Thymus (tissue), 14 donors: ENCODE data around the gene USP12. TPM values are rescaled to one million over a fixed set of nuclear protein-coding genes. Genes with fewer than 3 reads are reported as not detected.
"Not testable (repeated sequence)": the region's sequence is repeated elsewhere in the genome, so short reads cannot be mapped to it uniquely, and the experiment has no call there.

ENCODE experiments used
- DNase-seq, 9 donors: peaks; one replicate each; pipeline ENCODE4 v3.0.0-alpha.2; 2013; ENCODE audit warnings: low spot score in 9 of 9, low read depth in 6 of 9, missing footprints in 1 of 9
- H3K27ac ChIP-seq, 2 donors: one replicate each; pipeline ENCODE4 v1.5.1; 2013; ENCODE audit warnings: control low read depth in 1 of 2, low read depth in 1 of 2, low read length in 1 of 2, mild to moderate bottlenecking in 1 of 2, moderate library complexity in 1 of 2
- H3K27me3 ChIP-seq, 2 donors: one replicate each; pipeline ENCODE4 v1.5.1; 2013; ENCODE audit warnings: low read length in 1 of 2; ENCODE audit not compliant: control insufficient read depth in 2 of 2, insufficient read depth in 1 of 2
- H3K36me3 ChIP-seq, 2 donors: one replicate each; pipeline ENCODE4 v1.5.1; 2013; ENCODE audit warnings: low read length in 1 of 2, mild to moderate bottlenecking in 1 of 2, moderate library complexity in 1 of 2; ENCODE audit not compliant: control insufficient read depth in 2 of 2, insufficient read depth in 2 of 2
- H3K4me1 ChIP-seq, 2 donors: one replicate each; pipeline ENCODE4 v1.5.1; 2013; ENCODE audit warnings: low read length in 2 of 2; ENCODE audit not compliant: control insufficient read depth in 2 of 2, insufficient read depth in 2 of 2
- H3K4me3 ChIP-seq, 2 donors: one replicate each; pipeline ENCODE4 v1.5.1; 2013; ENCODE audit warnings: low read length in 2 of 2, control low read depth in 1 of 2, mild to moderate bottlenecking in 1 of 2
- H3K9me3 ChIP-seq, 2 donors: one replicate each; pipeline ENCODE4 v1.5.1; 2013; ENCODE audit warnings: low read length in 1 of 2, mild to moderate bottlenecking in 1 of 2; ENCODE audit not compliant: control insufficient read depth in 2 of 2, insufficient read depth in 1 of 2
- whole genome bisulfite sequencing: extraction: QIAGEN DNeasy Blood & Tissue Kit; methylation state at CpG from one replicate; pipeline ENCODE4 v1.1.7; 2013; 5-methylcytosine and 5-hydroxymethylcytosine counted together
- long read RNA-seq, 10 donors: transcript quantifications; one replicate each; lab custom pipeline, GENCODE V29; 2026
- polyA plus RNA-seq: library from polyadenylated mRNA; stranded (reverse); fragments of 200-250 nt; gene quantifications from one replicate; pipeline ENCODE4 v1.2.3, GENCODE V29; 2013
- total RNA-seq: library from RNA; stranded (reverse); fragments of 120-200 nt; gene quantifications from one replicate; pipeline ENCODE4 v1.2.4, GENCODE V29; 2013
- donor health status: healthy.

USP12 gene, protein sequence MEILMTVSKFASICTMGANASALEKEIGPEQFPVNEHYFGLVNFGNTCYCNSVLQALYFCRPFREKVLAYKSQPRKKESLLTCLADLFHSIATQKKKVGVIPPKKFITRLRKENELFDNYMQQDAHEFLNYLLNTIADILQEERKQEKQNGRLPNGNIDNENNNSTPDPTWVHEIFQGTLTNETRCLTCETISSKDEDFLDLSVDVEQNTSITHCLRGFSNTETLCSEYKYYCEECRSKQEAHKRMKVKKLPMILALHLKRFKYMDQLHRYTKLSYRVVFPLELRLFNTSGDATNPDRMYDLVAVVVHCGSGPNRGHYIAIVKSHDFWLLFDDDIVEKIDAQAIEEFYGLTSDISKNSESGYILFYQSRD
- total RNA-seq (11.9 TPM), polyA plus RNA-seq (14.6 TPM)
- long read RNA-seq, donor 1, result 0 reads
- long read RNA-seq, donor 2, result 0 reads
- long read RNA-seq, donor 3, full-length matches to known transcripts, result 3 of 3 reads
- long read RNA-seq, donor 3, partial matches to known transcripts, result 0 of 3 reads
- long read RNA-seq, donor 3, other reads (novel, unspliced or antisense), result 0 of 3 reads
- long read RNA-seq, donor 4, full-length matches to known transcripts, result 4 of 4 reads
- long read RNA-seq, donor 4, partial matches to known transcripts, result 0 of 4 reads
- long read RNA-seq, donor 4, other reads (novel, unspliced or antisense), result 0 of 4 reads
- long read RNA-seq, donor 5, full-length matches to known transcripts, result 7 of 7 reads
- long read RNA-seq, donor 5, partial matches to known transcripts, result 0 of 7 reads
- long read RNA-seq, donor 5, other reads (novel, unspliced or antisense), result 0 of 7 reads
- long read RNA-seq, donor 6, full-length matches to known transcripts, result 4 of 4 reads
- long read RNA-seq, donor 6, partial matches to known transcripts, result 0 of 4 reads
- long read RNA-seq, donor 6, other reads (novel, unspliced or antisense), result 0 of 4 reads
- long read RNA-seq, donor 7, full-length matches to known transcripts, result 5 of 5 reads
- long read RNA-seq, donor 7, partial matches to known transcripts, result 0 of 5 reads
- long read RNA-seq, donor 7, other reads (novel, unspliced or antisense), result 0 of 5 reads
- long read RNA-seq, donor 8, result 0 reads
- long read RNA-seq, donor 9, full-length matches to known transcripts, result 3 of 3 reads
- long read RNA-seq, donor 9, partial matches to known transcripts, result 0 of 3 reads
- long read RNA-seq, donor 9, other reads (novel, unspliced or antisense), result 0 of 3 reads
- long read RNA-seq, donor 10, full-length matches to known transcripts, result 2 of 2 reads
- long read RNA-seq, donor 10, partial matches to known transcripts, result 0 of 2 reads
- long read RNA-seq, donor 10, other reads (novel, unspliced or antisense), result 0 of 2 reads

DNA sequence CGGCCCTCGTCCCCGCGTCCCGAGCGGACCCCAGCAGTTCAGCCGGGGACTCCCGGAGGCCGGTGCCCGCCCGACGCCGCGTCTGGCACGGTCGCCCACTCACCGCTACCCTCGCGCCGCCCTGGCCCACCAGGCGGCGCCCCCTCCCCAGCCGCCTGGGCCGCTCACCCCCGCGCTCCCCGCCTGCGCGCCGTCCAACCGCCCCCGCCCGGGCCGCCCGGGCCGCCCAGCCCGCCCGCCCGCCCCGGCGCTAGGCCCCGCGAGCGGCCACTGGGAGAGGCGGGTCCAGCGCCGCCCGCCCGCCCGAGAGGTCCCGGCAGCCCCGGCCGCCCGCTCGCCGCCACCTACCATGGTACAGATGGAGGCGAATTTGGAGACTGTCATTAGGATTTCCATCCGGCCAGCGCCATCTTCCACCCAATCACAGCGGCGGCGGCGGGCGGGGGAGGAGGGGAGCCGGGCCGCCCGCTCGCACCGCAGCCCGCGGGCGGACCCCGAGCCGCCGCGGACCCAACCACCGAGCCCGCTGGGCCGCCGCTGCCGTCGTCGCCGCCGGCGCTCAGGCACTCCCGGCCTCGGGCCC, at the start of gene USP12:
USP12 (minus strand) TSS at position 568 of the 583 bp plus-strand sequence; CDS start at position 396, 172 bp downstream.
- 1% methylated on average over 88 of the region's 88 CpGs for WGBS
- peak in 4 of 9 donors; percentile 18 to 47 (median 38) for DNase-seq
- Histone ChIP-seq H3K27ac (peak within 1 kb of the TSS; percentile 80 to 88), H3K4me3 (peak within 1 kb of the TSS; percentile 60 to 84), H3K9me3 (no peaks in the 10 kb centered on the region), H3K27me3 (no peaks in the 10 kb centered on the region), H3K36me3 (no peaks in the 10 kb centered on the region), H3K4me1 (peaks cover 4 to 11% of the 10 kb centered on the region in 2 donors)

DNA sequence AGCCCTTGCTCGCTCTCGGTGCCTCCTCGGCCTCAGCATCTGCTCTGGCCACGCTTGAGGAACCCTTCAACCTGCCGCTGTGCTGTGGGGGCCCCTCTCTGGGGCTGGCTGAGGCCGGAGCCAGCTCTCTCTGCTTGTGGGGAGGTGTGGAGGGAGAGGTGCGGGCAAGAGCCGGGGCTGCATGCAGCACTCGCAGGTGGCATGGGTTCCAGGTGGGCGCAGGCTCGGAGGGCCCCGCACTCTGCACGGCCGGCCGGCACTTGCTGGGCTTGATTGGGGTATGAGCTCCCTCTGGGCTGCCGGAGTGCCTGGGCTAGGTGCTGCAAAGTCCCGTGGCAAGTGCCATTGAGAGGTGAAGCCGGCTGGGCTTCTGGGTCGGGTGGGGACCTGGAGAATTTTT, 48.0 kb upstream of the USP12 start:
- DNase-seq, result no peak
- Histone ChIP-seq H3K4me3 (no peak overlapping the region), H3K4me1 (no peaks in the 10 kb centered on the region), H3K27me3 (no peaks in the 10 kb centered on the region), H3K9me3 (peaks cover 0 to 3% of the 10 kb centered on the region in 2 donors), H3K36me3 (no peaks in the 10 kb centered on the region), H3K27ac (no peak overlapping the region)
- 92% methylated on average over 19 of the region's 19 CpGs for WGBS

GRCh38 chr13:27218861-27219260, 47.2 kb upstream of the USP12 start:
- not testable (repeated sequence) for H3K4me1 ChIP-seq, DNase-seq, H3K27ac ChIP-seq, H3K27me3 ChIP-seq, H3K4me3 ChIP-seq, H3K9me3 ChIP-seq, H3K36me3 ChIP-seq
- WGBS, result 87% methylated on average over 1 of the region's 1 CpG

DNA sequence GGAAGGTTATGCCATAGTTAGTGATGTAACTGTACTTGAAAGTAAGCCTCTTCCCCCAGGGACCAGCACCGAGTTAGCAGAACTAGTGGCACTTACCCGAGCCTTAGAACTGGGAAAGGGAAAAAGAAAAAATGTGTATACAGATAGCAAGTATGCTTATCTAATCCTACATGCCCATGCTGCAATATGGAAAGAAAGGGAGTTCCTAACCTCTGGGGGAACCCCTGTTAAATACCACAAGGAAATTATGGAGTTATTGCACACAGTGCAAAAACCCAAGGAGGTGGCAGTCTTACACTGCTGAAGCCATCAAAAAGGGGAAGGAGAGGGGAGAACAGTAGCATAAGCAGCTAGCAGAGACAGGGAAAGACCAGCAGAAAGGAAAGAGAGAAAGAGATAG, 46.2 kb upstream of the USP12 start:
- not testable (repeated sequence) for H3K27ac ChIP-seq, H3K36me3 ChIP-seq, H3K27me3 ChIP-seq, DNase-seq, H3K4me1 ChIP-seq, H3K4me3 ChIP-seq, H3K9me3 ChIP-seq
- 97% methylated on average over 2 of the region's 2 CpGs for WGBS

- H3K36me3 ChIP-seq, H3K27me3 ChIP-seq, DNase-seq, H3K9me3 ChIP-seq, H3K4me1 ChIP-seq, H3K4me3 ChIP-seq, H3K27ac ChIP-seq: not testable (repeated sequence)
- WGBS, result 98% methylated on average over 5 of the region's 5 CpGs
These were observed 41.8 kb upstream of the USP12 start for GRCh38 chr13:27213386-27213785.

DNA sequence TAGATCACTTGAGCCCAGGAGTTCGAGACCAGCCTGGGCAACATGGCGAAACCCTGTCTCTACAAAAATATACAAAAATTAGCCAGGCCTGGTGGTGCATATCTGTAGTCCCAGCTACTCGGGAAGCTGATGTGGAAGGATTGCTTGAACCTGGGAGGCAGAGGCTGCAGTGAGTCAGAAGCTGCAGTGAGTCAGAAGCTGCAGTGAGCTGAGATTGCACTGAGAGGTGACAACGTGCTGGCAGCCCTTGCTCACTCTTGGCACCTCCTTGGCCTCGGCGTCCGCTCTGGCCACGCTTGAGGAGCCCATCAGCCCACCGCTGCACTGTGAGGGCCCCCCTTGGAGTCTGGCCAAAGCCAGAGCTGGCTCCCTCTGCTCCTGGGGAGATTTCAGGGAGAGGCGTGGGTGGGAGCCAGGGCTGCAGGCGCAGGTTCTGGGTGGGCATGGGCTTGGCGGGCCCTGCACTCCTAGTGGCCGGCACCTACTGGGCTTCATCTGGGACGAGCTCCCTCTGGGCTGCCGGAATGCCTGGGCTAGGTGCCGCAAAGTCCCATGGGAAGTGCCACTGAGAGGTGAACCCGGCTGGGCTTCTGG, 40.3 kb upstream of the USP12 start:
- no peak overlapping the region for H3K27ac ChIP-seq
- H3K4me3 ChIP-seq, result no peak overlapping the region
- H3K36me3 ChIP-seq, result no peaks in the 10 kb centered on the region
- peaks cover 0 to 6% of the 10 kb centered on the region in 2 donors for H3K9me3 ChIP-seq
- 94% methylated on average over 17 of the region's 17 CpGs for WGBS
- no peaks in the 10 kb centered on the region for H3K27me3 ChIP-seq
- no peak for DNase-seq
- H3K4me1 ChIP-seq, result no peaks in the 10 kb centered on the region

DNA sequence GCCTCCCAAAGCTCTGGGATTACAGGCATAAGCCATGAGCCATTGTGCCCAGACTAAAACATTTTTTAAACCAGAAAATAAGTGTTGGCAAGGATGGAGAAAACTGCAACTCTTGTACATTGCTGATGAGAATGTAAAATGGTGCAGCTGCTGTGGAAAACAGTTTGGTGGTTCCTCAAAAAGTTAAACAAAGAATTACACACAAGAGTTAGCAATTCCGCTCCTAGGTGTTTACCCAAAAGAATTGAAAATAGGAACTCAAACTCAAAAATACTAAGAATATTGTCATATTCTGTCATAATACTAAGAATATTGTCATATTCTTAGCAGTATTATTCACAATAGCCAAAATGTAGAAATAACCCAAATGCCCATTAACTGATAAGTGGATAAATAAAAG, 39.7 kb upstream of the USP12 start:
- H3K27me3 ChIP-seq, result no peaks in the 10 kb centered on the region
- H3K4me1 ChIP-seq, result no peaks in the 10 kb centered on the region
- H3K4me3 ChIP-seq, result no peak overlapping the region
- no peak overlapping the region for H3K27ac ChIP-seq
- DNase-seq, result no peak
- 99% methylated on average over 1 of the region's 1 CpG for WGBS
- H3K9me3 ChIP-seq, result peaks cover 0 to 6% of the 10 kb centered on the region in 2 donors
- H3K36me3 ChIP-seq, result no peaks in the 10 kb centered on the region

GRCh38 chr13:27208514-27208913, 36.9 kb upstream of the USP12 start:
- Histone ChIP-seq H3K4me3 (no peak overlapping the region), H3K36me3 (no peaks in the 10 kb centered on the region), H3K27ac (no peak overlapping the region), H3K4me1 (no peaks in the 10 kb centered on the region), H3K27me3 (no peaks in the 10 kb centered on the region), H3K9me3 (peaks cover 0 to 6% of the 10 kb centered on the region in 2 donors)
- WGBS, result 100% methylated on average over 1 of the region's 1 CpG
- no peak for DNase-seq
